GM12878 (cell line): ENCODE measurements around the gene HSPA12A. TPM values are rescaled to one million over a fixed set of nuclear protein-coding genes. Genes with fewer than 3 reads are reported as not detected.

Source experiments
- ATAC-seq: fragments of 200-7000 bp; cut with Tn5 transposase; 3 replicates; pipeline ENCODE4 v1.9.1; 2020; ENCODE audit warnings: mild to moderate bottlenecking, moderate library complexity
- BruUV-seq: library from RNA; stranded (reverse); fragments of 400-500 nt; replicated peaks from 2 replicates; lab custom pipeline; 2021; lab: Mats Ljungman, UMichigan
- CTCF ChIA-PET: fragments of 300-600 bp; sonication (Branson Sonifier 250); formaldehyde crosslinking; extraction: SDS; loops from one replicate; lab custom pipeline; 2021; ENCODE audit warnings: inconsistent platforms; lab: Yijun Ruan, JAX
- POLR2A ChIA-PET: fragments of 350-600 bp; formaldehyde crosslinking; extraction: SDS; loops from one replicate; lab custom pipeline; 2021; ENCODE audit warnings: inconsistent platforms; lab: Charles Lee
- RAD21 ChIA-PET: fragments of 300-600 bp; sonication (Branson Sonifier 250); formaldehyde crosslinking; loops from one replicate; lab custom pipeline; 2023; ENCODE audit warnings: antibody characterized with exemption; ENCODE audit not compliant: unreplicated experiment; lab: Charles Lee
- SMC1A ChIA-PET: fragments of 300-600 bp; sonication (Branson Sonifier 250); formaldehyde crosslinking; loops from one replicate; lab custom pipeline; 2023; ENCODE audit not compliant: unreplicated experiment, uncharacterized antibody; lab: Charles Lee
- DNase-seq: peaks from one replicate; pipeline ENCODE4 v3.0.0-alpha.2; 2011; ENCODE audit warnings: low read depth, low spot score
- FAIRE-seq: peaks from 3 replicates; lab custom pipeline; 2011; peaks lifted over from hg19 to GRCh38; lab: Jason Lieb, UNC
- H2AFZ ChIP-seq: 2 replicates; pipeline ENCODE4 v1.6.0; 2011; ENCODE audit warnings: low read depth, low read length, control low read depth; ENCODE audit not compliant: control insufficient read depth
- H3K27ac ChIP-seq: 2 replicates; pipeline ENCODE4 v1.5.1; 2011; ENCODE audit warnings: control low read depth; ENCODE audit not compliant: control insufficient read depth, insufficient read depth
- H3K27me3 ChIP-seq, 2 experiments: replicated peaks in 1 of 2; 2 replicates each; pipeline versions ENCODE4 v1.6.0 to v1.6.1; 2011; ENCODE audit warnings: low read length in 1 of 2; ENCODE audit not compliant: control insufficient read depth in 2 of 2, insufficient read depth in 2 of 2
- H3K36me3 ChIP-seq, 2 experiments: 2 replicates each; pipeline ENCODE4 v1.5.1; 2011; ENCODE audit warnings: low read length in 1 of 2; ENCODE audit not compliant: control insufficient read depth in 2 of 2, insufficient read depth in 2 of 2
- H3K4me1 ChIP-seq: 2 replicates; pipeline ENCODE4 v1.6.1; 2011; ENCODE audit warnings: mild to moderate bottlenecking, low read length, moderate library complexity, mixed read lengths; ENCODE audit not compliant: control insufficient read depth, insufficient read depth
- H3K4me2 ChIP-seq: 2 replicates; pipeline ENCODE4 v1.6.0; 2011; ENCODE audit warnings: control low read depth; ENCODE audit not compliant: control insufficient read depth, insufficient read depth
- H3K4me3 ChIP-seq: fragments of 200-600 bp; sonication (generic); 2 replicates; pipeline ENCODE4 v1.5.1; 2016
- H3K79me2 ChIP-seq: 2 replicates; pipeline ENCODE4 v1.6.0; 2011; ENCODE audit warnings: low read length; ENCODE audit not compliant: control insufficient read depth, insufficient read depth
- H3K9ac ChIP-seq: 2 replicates; pipeline ENCODE4 v1.8.0; 2011; ENCODE audit warnings: low read length, control low read depth, mixed read lengths; ENCODE audit not compliant: control insufficient read depth, insufficient read depth
- H3K9me3 ChIP-seq: replicated peaks from 3 replicates; pipeline ENCODE4 v1.5.1; 2011; ENCODE audit warnings: mild to moderate bottlenecking, low read length; ENCODE audit not compliant: control insufficient read depth, insufficient read depth
- H4K20me1 ChIP-seq: 2 replicates; pipeline ENCODE4 v1.6.0; 2011; ENCODE audit not compliant: control insufficient read depth, insufficient read depth
- EP300 ChIP-seq, 2 experiments: fragments of 150-350 bp in 1 of 2; IDR thresholded peaks; 2 replicates each; pipeline ENCODE4 v1.6.1; 2011 to 2012; ENCODE audit warnings: low read depth in 2 of 2, low read length in 2 of 2, borderline replicate concordance in 1 of 2, improper control_type of control experiment in 1 of 2, inconsistent platforms in 1 of 2; ENCODE audit not compliant: control insufficient read depth in 1 of 2
- GATAD2B ChIP-seq: fragments of 450-650 bp; conservative IDR thresholded peaks from 2 replicates; pipeline ENCODE4 v1.6.1; 2017; ENCODE audit warnings: low read depth, mild to moderate bottlenecking, moderate library complexity
- POLR2A ChIP-seq: IDR thresholded peaks from 2 replicates; pipeline ENCODE4 v1.6.1; 2011; ENCODE audit warnings: low read depth, mild to moderate bottlenecking, low read length
- SMARCA5 ChIP-seq: fragments of 450-650 bp; IDR thresholded peaks from 2 replicates; pipeline ENCODE4 v1.6.1; 2017; ENCODE audit warnings: mild to moderate bottlenecking
- ZSCAN29 ChIP-seq: fragments of 450-650 bp; IDR thresholded peaks from 2 replicates; pipeline ENCODE4 v1.6.1; 2017; ENCODE audit warnings: mild to moderate bottlenecking, moderate library complexity
- WGBS: methylation state at CpG from one replicate; pipeline ENCODE4 v1.1.6; 2016; ENCODE audit warnings: low lambda C conversion rate; ENCODE audit not compliant: insufficient replicate concordance, insufficient coverage; ENCODE audit errors: missing lambda C conversion rate; 5-methylcytosine and 5-hydroxymethylcytosine counted together
- in situ Hi-C: fragments of 300-500 bp; cut with MboI; formaldehyde crosslinking; loops from 9 replicates; pipeline ENCODE4 v1.14.3; 2018; ENCODE audit warnings: mixed read lengths
- intact Hi-C: fragments of 100-400 bp; cut with micrococcal nuclease; formaldehyde crosslinking; loops from one replicate; pipeline ENCODE4 v1.14.2; 2022; ENCODE audit not compliant: unreplicated experiment
- polyA plus RNA-seq, 11 experiments: library from polyadenylated mRNA; depleted of rRNA in 4 of 11; unstranded in 6 of 11; stranded (reverse) in 5 of 11; fragments of >200 nt; fragmentation: Nextera tagmentation in 4 of 11; fragmentation: Illumina TruSeq in 1 of 11; extraction: Ambion mirVana in 4 of 11; extraction: Trizol in 1 of 11; gene quantifications; 1 replicate in 1 of 11; 2 replicates in 10 of 11; pipeline versions ENCODE4 v1.2.1 to v1.2.3, GENCODE V29; 2011 to 2016; ENCODE audit warnings: inconsistent platforms in 2 of 11, missing spikeins in 2 of 11, low read depth in 1 of 11
- total RNA-seq, 4 experiments: library from RNA; depleted of rRNA in 3 of 4; stranded (reverse); fragments of >200 nt in 3 of 4; fragmentation: Illumina TruSeq in 1 of 4; extraction: Trizol in 1 of 4; gene quantifications; 2 replicates each; pipeline versions ENCODE4 v1.2.1 to v1.2.3, GENCODE V29; 2013 to 2021
- TF ChIP-seq, protein P1 (sequence below): fragments of 450-650 bp; conservative IDR thresholded peaks from 2 replicates; pipeline ENCODE4 v1.6.1; 2017; ENCODE audit warnings: mild to moderate bottlenecking, moderate library complexity

HSPA12A gene
- total and polyA plus RNA-seq, 10 of the 15 experiments (the other 5 are each of a cell fraction or from before 2014, with no cell fraction given) = 0.90 to 20.2 (median 2.8) TPM

DNA sequence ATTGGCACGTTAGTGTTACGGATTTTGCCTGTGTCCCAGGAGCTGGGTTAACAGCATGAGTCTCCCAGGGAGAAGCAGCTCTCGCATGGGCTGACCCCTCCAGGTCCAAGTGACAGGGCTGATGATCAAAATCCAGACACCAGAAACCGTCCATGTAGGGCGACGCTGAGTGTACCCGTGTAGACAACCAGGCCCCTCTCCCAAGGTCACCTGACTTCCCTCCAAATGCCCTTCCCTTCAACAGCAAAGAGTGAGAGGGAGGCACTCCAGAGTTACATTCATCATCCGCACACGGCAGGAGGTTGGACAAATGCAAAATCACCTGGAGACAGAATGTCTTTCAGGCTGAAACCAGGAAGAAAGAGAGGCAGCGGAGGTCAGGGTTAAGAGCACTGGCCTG lies 14.9 kb upstream of the HSPA12A start (continued):
- TF ChIP-seq, protein P1, sequence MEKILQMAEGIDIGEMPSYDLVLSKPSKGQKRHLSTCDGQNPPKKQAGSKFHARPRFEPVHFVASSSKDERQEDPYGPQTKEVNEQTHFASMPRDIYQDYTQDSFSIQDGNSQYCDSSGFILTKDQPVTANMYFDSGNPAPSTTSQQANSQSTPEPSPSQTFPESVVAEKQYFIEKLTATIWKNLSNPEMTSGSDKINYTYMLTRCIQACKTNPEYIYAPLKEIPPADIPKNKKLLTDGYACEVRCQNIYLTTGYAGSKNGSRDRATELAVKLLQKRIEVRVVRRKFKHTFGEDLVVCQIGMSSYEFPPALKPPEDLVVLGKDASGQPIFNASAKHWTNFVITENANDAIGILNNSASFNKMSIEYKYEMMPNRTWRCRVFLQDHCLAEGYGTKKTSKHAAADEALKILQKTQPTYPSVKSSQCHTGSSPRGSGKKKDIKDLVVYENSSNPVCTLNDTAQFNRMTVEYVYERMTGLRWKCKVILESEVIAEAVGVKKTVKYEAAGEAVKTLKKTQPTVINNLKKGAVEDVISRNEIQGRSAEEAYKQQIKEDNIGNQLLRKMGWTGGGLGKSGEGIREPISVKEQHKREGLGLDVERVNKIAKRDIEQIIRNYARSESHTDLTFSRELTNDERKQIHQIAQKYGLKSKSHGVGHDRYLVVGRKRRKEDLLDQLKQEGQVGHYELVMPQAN = no peak
- TF ChIP-seq SMARCA5 (no peak), EP300 (IDR thresholded peaks at IDR 0.05; ENCODE audit: borderline replicate concordance in 1 of 2, control insufficient read depth in 1 of 2, low read depth in 2 of 2, low read length in 2 of 2) (no peak), GATAD2B (no peak)

DNA sequence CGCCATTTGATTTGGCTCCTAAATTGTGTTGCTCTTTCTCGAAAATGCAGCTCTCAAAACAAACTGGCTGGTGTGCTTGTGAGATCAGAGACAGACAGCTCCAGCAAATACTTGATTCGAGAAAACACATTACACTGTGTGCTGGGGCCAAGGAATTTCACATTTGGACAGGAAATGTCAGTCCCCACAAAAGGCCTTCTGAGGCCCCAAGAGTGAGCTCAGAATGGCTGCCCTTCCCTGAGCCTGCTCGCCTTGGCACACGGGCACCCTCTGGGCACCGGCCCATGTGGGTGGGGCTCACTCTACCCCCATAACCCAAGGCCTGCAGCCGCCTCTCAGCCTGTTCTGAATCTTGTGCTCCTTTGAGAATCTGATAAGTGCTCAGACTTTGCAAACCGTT lies 13.9 kb upstream of the HSPA12A start:
- RAD21 ChIA-PET = no interaction called here

More for the DNA sequence above, 13.9 kb upstream of the HSPA12A start:
- ChIA-PET CTCF (no interaction called here), SMC1A (no interaction called here), POLR2A (no interaction called here)
- H3K27ac ChIP-seq = no peak overlapping the region
- H3K79me2 ChIP-seq = no peaks in the 10 kb centered on the region
- ATAC-seq (no peak), DNase-seq (no peak), FAIRE-seq (no peak)
- intact Hi-C loops (no loop called here), in situ Hi-C loops (no loop called here)
- no peaks in the 10 kb centered on the region; a peak in 1 of 4 replicates for H3K27me3 ChIP-seq
- no peaks in the 10 kb centered on the region for H3K36me3 ChIP-seq
- H3K4me3 ChIP-seq = no peak overlapping the region
- no peak overlapping the region for H2AFZ ChIP-seq
- H4K20me1 ChIP-seq = no peaks in the 10 kb centered on the region
- 7% methylated on average over 8 of the region's 8 CpGs for WGBS
- BruUV-seq = no TSS peak
- H3K9me3 ChIP-seq = no peaks in the 10 kb centered on the region
- no peak overlapping the region for H3K9ac ChIP-seq
- H3K4me1 ChIP-seq = no peaks in the 10 kb centered on the region
- TF ChIP-seq POLR2A (no peak), ZSCAN29 (no peak)
- TF ChIP-seq, all 136 proteins: peak for 0
- no peak overlapping the region for H3K4me2 ChIP-seq
